Panc1 (cell line): Measurements from ENCODE around the gene ZCCHC24. TPM values are rescaled to one million over a fixed set of nuclear protein-coding genes. Genes with fewer than 3 reads are reported as not detected.

Experiments used
- ATAC-seq: fragments of 200-7000 bp; cut with Tn5 transposase; 2 replicates; pipeline ENCODE4 v1.9.1; 2020; ENCODE audit warnings: mild to moderate bottlenecking, moderate library complexity
- BruUV-seq: library from RNA; stranded (reverse); fragments of 400-500 nt; replicated peaks from 2 replicates; lab custom pipeline; 2021; lab: Mats Ljungman, UMichigan
- CTCF ChIA-PET: fragments of 300-600 bp; sonication (Branson Sonifier 250); formaldehyde crosslinking; loops from one replicate; lab custom pipeline; 2022; ENCODE audit warnings: antibody characterized with exemption; lab: Charles Lee
- POLR2A ChIA-PET: fragments of 300-600 bp; sonication (Branson Sonifier 250); formaldehyde crosslinking; loops from one replicate; lab custom pipeline; 2022; ENCODE audit warnings: antibody characterized with exemption; lab: Charles Lee
- DNase-seq: peaks from one replicate; pipeline ENCODE4 v3.0.0-alpha.2; 2010; ENCODE audit warnings: low read depth, low spot score
- H3K27ac ChIP-seq: 2 replicates; pipeline ENCODE4 v1.5.1; 2011; ENCODE audit warnings: mild to moderate bottlenecking, low read length, inconsistent platforms
- H3K27me3 ChIP-seq: fragments of 200-500 bp; sonication (Bioruptor generic); 2 replicates; pipeline ENCODE4 v1.6.0; 2014; ENCODE audit warnings: low read length, inconsistent platforms; ENCODE audit not compliant: control insufficient read depth, insufficient read depth
- H3K36me3 ChIP-seq: fragments of 200-500 bp; sonication (Bioruptor generic); 2 replicates; pipeline ENCODE4 v1.5.1; 2014; ENCODE audit warnings: inconsistent platforms, mild to moderate bottlenecking, low read length, moderate library complexity; ENCODE audit not compliant: control insufficient read depth, insufficient read depth
- H3K4me1 ChIP-seq: 2 replicates; pipeline ENCODE4 v1.5.1; 2011; ENCODE audit warnings: inconsistent platforms, mild to moderate bottlenecking, low read length, moderate library complexity; ENCODE audit not compliant: control insufficient read depth, insufficient read depth
- H3K4me3 ChIP-seq, 2 experiments: 2 replicates each; pipeline ENCODE4 v1.5.1; 2011 to 2012; ENCODE audit warnings: low read depth in 2 of 2, low read length in 2 of 2, mild to moderate bottlenecking in 2 of 2, inconsistent platforms in 1 of 2, moderate library complexity in 1 of 2
- H3K9me3 ChIP-seq: fragments of 200-500 bp; sonication (Bioruptor generic); 2 replicates; pipeline ENCODE4 v1.5.1; 2014; ENCODE audit warnings: low read depth, mild to moderate bottlenecking, inconsistent platforms, low read length, moderate library complexity; ENCODE audit not compliant: control insufficient read depth, insufficient read depth
- POLR2AphosphoS5 ChIP-seq: IDR thresholded peaks from 2 replicates; pipeline ENCODE4 v1.6.1; 2012; ENCODE audit warnings: mild to moderate bottlenecking, low read depth, low read length, moderate library complexity
- SIN3A ChIP-seq: IDR thresholded peaks from 2 replicates; pipeline ENCODE4 v1.6.1; 2012; ENCODE audit warnings: low read depth, mild to moderate bottlenecking, low read length, moderate library complexity, borderline replicate concordance; ENCODE audit not compliant: insufficient read depth
- TCF7L2 ChIP-seq: IDR thresholded peaks from 2 replicates; pipeline ENCODE4 v1.6.1; 2011; ENCODE audit warnings: mild to moderate bottlenecking, low read depth, low read length, inconsistent platforms
- in situ Hi-C: cut with HindIII; loops from 2 replicates; pipeline ENCODE4 v1.10.0; 2016; ENCODE audit warnings: low sequenced_read_pairs, low pct_unique_long_range_greater_than_20kb
- intact Hi-C: fragments of 100-400 bp; cut with micrococcal nuclease; formaldehyde crosslinking; loops from one replicate; pipeline ENCODE4 v1.10.0; 2022; ENCODE audit not compliant: unreplicated experiment
- total RNA-seq: library from RNA; stranded (reverse); gene quantifications from one replicate; pipeline ENCODE4 v1.2.1, GENCODE V29; 2021; ENCODE audit not compliant: unreplicated experiment
- TF ChIP-seq, protein P1 (sequence below), 2 experiments: IDR thresholded peaks; 2 replicates each; pipeline ENCODE4 v1.6.1; 2011 to 2012; ENCODE audit warnings: low read depth in 2 of 2, control low read depth in 1 of 2, low read length in 1 of 2, mild to moderate bottlenecking in 1 of 2, moderate library complexity in 1 of 2; ENCODE audit not compliant: insufficient read depth in 1 of 2
- TF ChIP-seq, protein P2 (sequence below): fragments of 450-650 bp; IDR thresholded peaks from 2 replicates; pipeline ENCODE4 v1.5.1; 2017; ENCODE audit warnings: mild to moderate bottlenecking

The ZCCHC24 gene
- total RNA-seq, 1 experiment from 2014 or later, result 7.8 TPM

DNA sequence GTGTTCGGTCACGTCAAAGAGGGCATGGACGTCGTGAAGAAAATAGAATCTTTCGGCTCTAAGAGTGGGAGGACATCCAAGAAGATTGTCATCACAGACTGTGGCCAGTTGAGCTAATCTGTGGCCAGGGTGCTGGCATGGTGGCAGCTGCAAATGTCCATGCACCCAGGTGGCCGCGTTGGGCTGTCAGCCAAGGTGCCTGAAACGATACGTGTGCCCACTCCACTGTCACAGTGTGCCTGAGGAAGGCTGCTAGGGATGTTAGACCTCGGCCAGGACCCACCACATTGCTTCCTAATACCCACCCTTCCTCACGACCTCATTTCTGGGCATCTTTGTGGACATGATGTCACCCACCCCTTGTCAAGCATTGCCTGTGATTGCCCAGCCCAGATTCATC lies 91.7 kb downstream of the ZCCHC24 start:
- BruUV-seq, result no TSS peak
- no peaks in the 10 kb centered on the region for H3K27me3 ChIP-seq
- peaks cover 3% of the 10 kb centered on the region for H3K4me1 ChIP-seq
- ATAC-seq (no peak), DNase-seq (no peak)
- peaks cover 2% of the 10 kb centered on the region; the same call in 1 of the 2 replicates for H3K36me3 ChIP-seq
- H3K4me3 ChIP-seq, result no peak overlapping the region
- in situ Hi-C loops (no loop called here), intact Hi-C loops (no loop called here)
- TF ChIP-seq, protein P1, sequence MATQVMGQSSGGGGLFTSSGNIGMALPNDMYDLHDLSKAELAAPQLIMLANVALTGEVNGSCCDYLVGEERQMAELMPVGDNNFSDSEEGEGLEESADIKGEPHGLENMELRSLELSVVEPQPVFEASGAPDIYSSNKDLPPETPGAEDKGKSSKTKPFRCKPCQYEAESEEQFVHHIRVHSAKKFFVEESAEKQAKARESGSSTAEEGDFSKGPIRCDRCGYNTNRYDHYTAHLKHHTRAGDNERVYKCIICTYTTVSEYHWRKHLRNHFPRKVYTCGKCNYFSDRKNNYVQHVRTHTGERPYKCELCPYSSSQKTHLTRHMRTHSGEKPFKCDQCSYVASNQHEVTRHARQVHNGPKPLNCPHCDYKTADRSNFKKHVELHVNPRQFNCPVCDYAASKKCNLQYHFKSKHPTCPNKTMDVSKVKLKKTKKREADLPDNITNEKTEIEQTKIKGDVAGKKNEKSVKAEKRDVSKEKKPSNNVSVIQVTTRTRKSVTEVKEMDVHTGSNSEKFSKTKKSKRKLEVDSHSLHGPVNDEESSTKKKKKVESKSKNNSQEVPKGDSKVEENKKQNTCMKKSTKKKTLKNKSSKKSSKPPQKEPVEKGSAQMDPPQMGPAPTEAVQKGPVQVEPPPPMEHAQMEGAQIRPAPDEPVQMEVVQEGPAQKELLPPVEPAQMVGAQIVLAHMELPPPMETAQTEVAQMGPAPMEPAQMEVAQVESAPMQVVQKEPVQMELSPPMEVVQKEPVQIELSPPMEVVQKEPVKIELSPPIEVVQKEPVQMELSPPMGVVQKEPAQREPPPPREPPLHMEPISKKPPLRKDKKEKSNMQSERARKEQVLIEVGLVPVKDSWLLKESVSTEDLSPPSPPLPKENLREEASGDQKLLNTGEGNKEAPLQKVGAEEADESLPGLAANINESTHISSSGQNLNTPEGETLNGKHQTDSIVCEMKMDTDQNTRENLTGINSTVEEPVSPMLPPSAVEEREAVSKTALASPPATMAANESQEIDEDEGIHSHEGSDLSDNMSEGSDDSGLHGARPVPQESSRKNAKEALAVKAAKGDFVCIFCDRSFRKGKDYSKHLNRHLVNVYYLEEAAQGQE (IDR thresholded peaks at IDR 0.05; ENCODE audit: insufficient read depth in 1 of 2, low read depth in 2 of 2, low read length in 1 of 2), result no peak
- TF ChIP-seq POLR2AphosphoS5, result no peak
- no peak for TF ChIP-seq SIN3A
- no peak for TF ChIP-seq TCF7L2
- TF ChIP-seq, protein P2, sequence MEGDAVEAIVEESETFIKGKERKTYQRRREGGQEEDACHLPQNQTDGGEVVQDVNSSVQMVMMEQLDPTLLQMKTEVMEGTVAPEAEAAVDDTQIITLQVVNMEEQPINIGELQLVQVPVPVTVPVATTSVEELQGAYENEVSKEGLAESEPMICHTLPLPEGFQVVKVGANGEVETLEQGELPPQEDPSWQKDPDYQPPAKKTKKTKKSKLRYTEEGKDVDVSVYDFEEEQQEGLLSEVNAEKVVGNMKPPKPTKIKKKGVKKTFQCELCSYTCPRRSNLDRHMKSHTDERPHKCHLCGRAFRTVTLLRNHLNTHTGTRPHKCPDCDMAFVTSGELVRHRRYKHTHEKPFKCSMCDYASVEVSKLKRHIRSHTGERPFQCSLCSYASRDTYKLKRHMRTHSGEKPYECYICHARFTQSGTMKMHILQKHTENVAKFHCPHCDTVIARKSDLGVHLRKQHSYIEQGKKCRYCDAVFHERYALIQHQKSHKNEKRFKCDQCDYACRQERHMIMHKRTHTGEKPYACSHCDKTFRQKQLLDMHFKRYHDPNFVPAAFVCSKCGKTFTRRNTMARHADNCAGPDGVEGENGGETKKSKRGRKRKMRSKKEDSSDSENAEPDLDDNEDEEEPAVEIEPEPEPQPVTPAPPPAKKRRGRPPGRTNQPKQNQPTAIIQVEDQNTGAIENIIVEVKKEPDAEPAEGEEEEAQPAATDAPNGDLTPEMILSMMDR, result no peak
- no peaks in the 10 kb centered on the region for H3K9me3 ChIP-seq
- ChIA-PET CTCF (interaction anchor here (0.6 kb wide), 1 partner anchor 678 kb away, joined by 3 read pairs; no protein-coding TSS in a partner anchor), POLR2A (no interaction called here)
- H3K27ac ChIP-seq, result no peak overlapping the region

DNA sequence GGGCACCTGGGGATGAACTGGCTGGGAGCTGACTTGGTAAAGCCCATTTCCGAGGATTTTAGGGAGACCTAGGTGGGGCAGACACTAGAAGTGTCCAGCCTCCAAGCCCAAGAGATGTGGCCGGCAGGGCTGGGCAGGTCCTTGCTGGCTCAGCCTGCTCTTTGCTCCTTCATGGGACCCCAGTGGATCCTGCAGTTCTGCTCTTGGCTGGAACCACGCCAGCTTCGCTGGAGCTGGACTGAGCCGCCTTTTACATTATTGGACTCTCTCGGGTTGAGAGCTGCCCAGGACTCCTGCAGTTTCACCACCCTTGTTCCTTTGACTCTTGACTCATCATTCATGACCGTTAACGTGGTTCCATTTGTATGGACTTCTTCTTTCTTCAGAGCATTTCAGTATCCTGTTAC lies 92.4 kb downstream of the ZCCHC24 start:
- no TSS peak for BruUV-seq
- ATAC-seq, result no peak
- H3K9me3 ChIP-seq, result no peaks in the 10 kb centered on the region
- H3K36me3 ChIP-seq, result peaks cover 2% of the 10 kb centered on the region; the same call in 1 of the 2 replicates
- intact Hi-C loops, result no loop called here
- DNase-seq, result no peak
- CTCF ChIA-PET, result interaction anchor here (0.6 kb wide), 1 partner anchor 679 kb away, joined by 3 read pairs; no protein-coding TSS in a partner anchor
- no peak overlapping the region for H3K27ac ChIP-seq
- in situ Hi-C loops, result no loop called here
- H3K4me3 ChIP-seq, result no peak overlapping the region
- TF ChIP-seq TCF7L2 (no peak), POLR2AphosphoS5 (no peak), SIN3A (no peak)
- TF ChIP-seq, protein P1 (IDR thresholded peaks at IDR 0.05; ENCODE audit: insufficient read depth in 1 of 2, low read depth in 2 of 2, low read length in 1 of 2), result no peak
- TF ChIP-seq, protein P2, result no peak
- H3K4me1 ChIP-seq, result peaks cover 8% of the 10 kb centered on the region
- POLR2A ChIA-PET, result no interaction called here
- H3K27me3 ChIP-seq, result no peaks in the 10 kb centered on the region
